GM18907 (cell line): ENCODE results near the gene CEACAM7.

Experiments
- ATAC-seq: cut with Tn5 transposase; IDR thresholded peaks from one replicate; pipeline ENCODE4 v1.9.1; 2021; ENCODE audit warnings: mild to moderate bottlenecking, moderate library complexity; ENCODE audit not compliant: unreplicated experiment

CEACAM7 gene

GRCh38 chr19:41700381-41701195, 12.5 kb upstream of the CEACAM7 start:
- no peak for ATAC-seq

- ATAC-seq = no peak
Observed at GRCh38 chr19:41699968-41700323, 11.9 kb upstream of the CEACAM7 start.

GRCh38 chr19:41699231-41699967, 11.3 kb upstream of the CEACAM7 start:
- no peak for ATAC-seq

GRCh38 chr19:41698746-41699230, 10.7 kb upstream of the CEACAM7 start:
- ATAC-seq = no peak

- ATAC-seq = no peak
Observed at GRCh38 chr19:41697198-41697855, 9.3 kb upstream of the CEACAM7 start.

- ATAC-seq = no peak
Observed at GRCh38 chr19:41696402-41697197, 8.5 kb upstream of the CEACAM7 start.

GRCh38 chr19:41695745-41696144, 7.7 kb upstream of the CEACAM7 start:
- ATAC-seq = no peak

- ATAC-seq = no peak
Observed at GRCh38 chr19:41694831-41695635, 7.0 kb upstream of the CEACAM7 start.

- ATAC-seq = no peak
Observed at GRCh38 chr19:41694196-41694595, 6.1 kb upstream of the CEACAM7 start.

- ATAC-seq = no peak
Observed at GRCh38 chr19:41691268-41691970, 3.3 kb upstream of the CEACAM7 start.

- no peak for ATAC-seq
Observed at GRCh38 chr19:41690801-41691065, 2.7 kb upstream of the CEACAM7 start.

- ATAC-seq = no peak
Observed at GRCh38 chr19:41689993-41690800, 2.1 kb upstream of the CEACAM7 start.

- no peak for ATAC-seq
Observed at GRCh38 chr19:41688687-41689086, 617 bp upstream of the CEACAM7 start.

GRCh38 chr19:41687419-41687818, 651 bp downstream of the CEACAM7 start:
- ATAC-seq = no peak

GRCh38 chr19:41682437-41682836, 5.6 kb downstream of the CEACAM7 start:
- no peak for ATAC-seq

- no peak for ATAC-seq
Observed at GRCh38 chr19:41671486-41671885, 16.6 kb downstream of the CEACAM7 start.

GRCh38 chr19:41670755-41671154, 17.3 kb downstream of the CEACAM7 start:
- no peak for ATAC-seq

GRCh38 chr19:41668315-41668714, 19.8 kb downstream of the CEACAM7 start:
- ATAC-seq = no peak

GRCh38 chr19:41666075-41666474, 22.0 kb downstream of the CEACAM7 start:
- no peak for ATAC-seq
